HG03045 (cell line): ENCODE data around the gene FRMD4A.

ENCODE experiments used
- ATAC-seq: cut with Tn5 transposase; IDR thresholded peaks from one replicate; pipeline ENCODE4 v1.9.1; 2021; ENCODE audit warnings: mild to moderate bottlenecking, moderate library complexity; ENCODE audit not compliant: unreplicated experiment

The FRMD4A gene

DNA sequence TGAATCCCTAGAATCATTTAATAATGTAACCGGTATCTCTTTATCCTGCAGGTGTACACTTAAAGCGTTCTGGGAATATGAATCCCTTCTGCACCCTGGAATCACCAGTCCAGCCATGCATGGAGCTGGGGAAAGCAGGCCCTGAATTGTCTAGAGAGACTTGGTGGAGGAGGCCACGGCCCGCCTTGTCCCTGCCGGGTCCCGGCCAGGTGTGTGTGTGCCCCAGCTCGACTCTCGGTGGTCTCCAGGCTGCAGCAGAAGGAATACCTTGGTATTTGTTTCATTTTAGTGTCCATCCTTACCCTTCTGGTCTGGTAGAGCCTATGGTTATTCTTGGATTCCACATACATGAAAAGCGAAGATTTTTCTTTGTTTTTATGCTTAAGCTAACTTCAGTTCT, 685.9 kb downstream of the FRMD4A start:
- no peak for ATAC-seq

DNA sequence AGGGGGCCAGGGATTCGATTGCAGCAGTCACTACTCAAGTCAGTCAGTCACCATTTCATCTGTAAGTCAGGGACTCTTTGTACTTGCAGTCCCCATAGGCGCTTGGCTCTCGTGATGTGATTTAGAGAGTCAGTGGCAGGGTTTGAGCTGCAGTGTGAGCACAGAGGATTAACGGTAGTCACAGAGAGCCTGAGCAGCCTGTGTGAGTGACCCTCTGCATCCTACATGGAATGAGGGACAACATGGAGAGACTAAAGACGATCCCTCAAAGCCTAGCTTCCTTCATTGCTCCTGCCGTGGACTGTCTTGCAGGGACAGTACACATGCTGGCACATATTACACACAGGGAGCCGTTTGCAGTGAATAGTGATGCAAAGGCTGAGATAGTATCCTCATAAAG, 687.7 kb downstream of the FRMD4A start:
- no peak for ATAC-seq

GRCh38 chr10:13642293-13642692, 688.4 kb downstream of the FRMD4A start:
- no peak for ATAC-seq

- ATAC-seq = no peak
These were observed 692.8 kb downstream of the FRMD4A start for GRCh38 chr10:13637894-13638293.

GRCh38 chr10:13637303-13637856, 693.3 kb downstream of the FRMD4A start:
- ATAC-seq = no peak

DNA sequence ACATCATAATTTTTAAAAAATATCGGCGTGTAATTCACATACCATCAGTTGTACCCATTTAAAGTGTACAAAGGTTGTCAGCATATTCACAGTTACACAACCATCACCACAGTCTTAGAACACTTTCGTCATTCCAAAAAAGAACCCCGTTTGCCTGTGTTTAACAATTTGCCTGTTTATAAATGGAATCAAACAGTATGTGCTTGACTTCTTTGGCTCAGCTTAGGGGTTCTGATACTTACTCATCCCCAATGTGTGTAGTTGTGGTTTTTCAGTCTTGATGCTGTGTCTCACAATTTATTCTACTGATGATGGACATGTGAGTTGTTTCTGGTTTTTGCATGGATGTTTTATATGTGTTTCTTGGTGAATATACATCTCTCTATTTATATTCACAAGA, 693.9 kb downstream of the FRMD4A start:
- ATAC-seq = no peak

- ATAC-seq = no peak
These were observed 696.5 kb downstream of the FRMD4A start for GRCh38 chr10:13634207-13634606.

- ATAC-seq = no peak
These were observed 697.0 kb downstream of the FRMD4A start for GRCh38 chr10:13633689-13634088.

DNA sequence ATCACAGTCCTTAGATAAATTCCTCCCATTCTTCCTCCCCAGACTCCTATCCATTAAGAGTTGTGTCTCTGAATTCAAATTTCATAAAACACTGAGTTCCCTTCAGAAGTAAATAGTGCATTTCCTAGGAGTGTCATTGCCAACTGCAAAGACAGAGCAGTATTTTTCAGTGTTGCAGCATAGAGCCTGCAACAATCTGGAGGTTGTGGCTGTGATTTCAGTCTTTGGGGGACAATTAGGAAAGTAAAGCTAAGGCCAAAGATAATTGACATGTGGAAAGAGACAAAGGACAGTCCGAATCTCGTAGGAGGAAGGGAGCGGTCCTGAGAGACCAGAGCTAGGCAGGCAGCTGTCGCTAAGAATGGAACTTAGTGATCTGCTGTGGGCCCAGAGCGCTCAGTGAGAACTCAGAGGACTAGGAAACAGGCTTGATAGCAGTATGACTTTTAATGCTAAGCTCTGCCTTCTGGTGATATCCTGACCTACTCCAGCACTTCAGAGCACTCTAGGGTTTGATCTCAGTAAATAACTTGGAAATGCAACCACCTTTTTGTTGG, 697.8 kb downstream of the FRMD4A start:
- ATAC-seq = no peak

DNA sequence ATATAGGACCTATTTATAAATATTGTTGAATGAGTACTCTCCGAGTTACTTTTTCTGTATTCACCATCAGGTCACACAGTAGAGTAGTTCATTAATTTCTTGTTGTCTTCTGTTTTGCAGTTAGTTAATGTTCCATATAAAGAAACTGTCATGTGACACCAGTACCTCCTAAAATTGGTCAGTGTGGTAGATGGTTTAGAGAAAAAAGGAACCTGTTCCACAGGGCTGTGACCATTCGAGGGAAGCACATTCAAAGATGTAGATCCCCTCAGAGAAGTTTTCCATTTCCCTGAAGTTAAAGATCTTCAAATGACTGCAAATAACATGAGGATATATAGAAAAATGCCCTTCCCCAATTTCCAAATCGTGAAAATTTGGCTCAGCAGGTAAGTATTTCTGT, 698.3 kb downstream of the FRMD4A start:
- ATAC-seq = no peak

GRCh38 chr10:13631594-13631993, 699.1 kb downstream of the FRMD4A start:
- ATAC-seq = no peak

- ATAC-seq = no peak
These were observed 700.5 kb downstream of the FRMD4A start for GRCh38 chr10:13630231-13630630.

DNA sequence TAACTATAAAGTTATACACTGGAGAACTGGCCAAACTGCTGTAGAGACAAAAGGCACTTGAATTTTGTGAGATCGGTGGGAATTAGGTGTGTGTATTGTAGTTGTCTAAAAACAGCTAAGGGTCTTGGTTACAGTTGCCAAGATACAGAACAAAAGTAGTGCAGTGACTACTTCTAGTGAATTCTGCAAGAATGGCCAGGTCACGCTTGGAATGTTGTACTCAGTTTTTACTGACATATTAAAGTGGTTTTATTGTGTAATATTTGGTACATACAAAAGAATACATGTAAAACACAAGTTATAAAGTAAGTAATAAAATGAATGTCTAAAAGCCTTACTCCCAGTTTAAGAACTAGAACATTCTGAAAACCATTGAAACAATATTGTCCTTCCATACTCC, 701.6 kb downstream of the FRMD4A start:
- ATAC-seq = no peak

GRCh38 chr10:13628661-13629060, 702.1 kb downstream of the FRMD4A start:
- no peak for ATAC-seq

- ATAC-seq = no peak
These were observed 703.0 kb downstream of the FRMD4A start for GRCh38 chr10:13627459-13628310.

GRCh38 chr10:13624630-13625029, 706.1 kb downstream of the FRMD4A start:
- no peak for ATAC-seq

GRCh38 chr10:13621931-13622330, 708.8 kb downstream of the FRMD4A start:
- ATAC-seq = no peak

DNA sequence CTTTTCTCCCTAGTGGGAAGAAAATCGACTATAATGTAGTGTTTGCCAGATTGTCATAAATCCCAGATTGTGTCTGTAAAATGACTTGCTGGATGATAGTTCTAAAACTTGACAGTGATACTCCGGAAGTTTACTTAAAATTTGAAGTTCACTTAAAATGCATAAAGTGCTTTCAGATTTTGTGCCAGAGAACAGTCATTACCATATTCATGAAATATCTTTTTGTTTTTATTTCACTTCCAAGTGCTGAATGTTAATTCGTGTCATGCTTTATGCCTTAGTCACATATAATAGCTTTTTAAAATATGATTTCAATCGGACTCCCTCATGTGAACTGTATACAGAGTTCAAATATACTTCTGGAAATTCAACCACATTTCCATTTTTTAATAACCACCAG, 713.6 kb downstream of the FRMD4A start:
- ATAC-seq = no peak

DNA sequence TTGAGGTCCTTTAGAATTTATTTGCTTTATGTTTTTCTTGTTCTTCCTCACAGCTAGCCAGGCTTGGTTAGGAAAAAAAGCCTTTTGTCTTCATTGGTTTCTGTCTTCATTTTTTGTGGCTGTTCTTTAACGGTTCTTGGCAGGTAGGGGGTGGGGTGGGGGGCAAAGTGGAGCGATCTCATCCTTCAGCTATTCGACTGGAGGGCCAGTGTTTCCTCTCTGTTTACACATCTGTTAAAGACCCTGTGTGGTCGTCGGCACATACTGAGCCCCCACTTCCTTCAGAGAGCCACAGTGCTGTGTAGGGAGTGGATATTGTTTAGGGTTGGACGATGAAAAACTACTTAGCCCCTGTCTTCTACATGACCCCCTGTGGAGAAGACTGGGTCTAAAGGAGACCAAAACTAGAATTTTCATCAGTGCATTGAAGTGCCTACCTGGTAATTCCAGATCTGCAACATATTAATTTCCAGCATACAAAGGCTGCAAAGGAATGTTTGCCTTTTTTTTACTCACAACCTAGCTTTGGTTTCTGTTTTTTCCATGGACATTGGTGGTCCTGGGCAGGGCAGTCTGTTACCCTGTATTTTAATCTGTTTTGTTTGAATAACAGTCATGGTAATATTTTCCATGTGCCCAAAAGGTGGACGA, 714.9 kb downstream of the FRMD4A start:
- ATAC-seq = no peak

- ATAC-seq = no peak
These were observed 716.0 kb downstream of the FRMD4A start for GRCh38 chr10:13614530-13615332.

- no peak for ATAC-seq
These were observed 717.2 kb downstream of the FRMD4A start for GRCh38 chr10:13613519-13613918.
